ENCODE measurements around the gene MTUS2. TPM values are rescaled to one million over a fixed set of nuclear protein-coding genes. Genes with fewer than 3 reads are reported as not detected.

The MTUS2 gene
- total and polyA plus RNA-seq, 2 experiments from 2014 or later, result 0.27 to 0.38 TPM

DNA sequence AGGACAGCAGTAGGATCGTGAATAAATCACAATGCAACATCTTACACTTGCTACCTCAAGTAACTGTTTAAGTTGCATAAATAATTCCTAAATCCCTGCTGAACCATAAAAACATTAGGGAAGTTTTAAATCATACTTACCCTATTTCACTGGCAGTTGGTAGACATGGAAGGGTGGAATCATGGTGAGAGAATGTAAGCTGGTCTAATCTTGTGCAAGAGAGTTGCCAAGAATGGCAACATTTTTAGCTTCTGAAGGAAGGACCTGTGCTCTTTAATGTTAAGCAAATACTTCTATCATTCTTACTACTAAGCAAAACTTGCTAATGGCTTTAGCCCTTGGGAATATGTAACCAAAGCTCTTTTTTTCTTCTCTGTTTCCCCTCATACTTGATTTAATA lies 46.8 kb downstream of the MTUS2 start:
- Histone ChIP-seq H4K20me1 (replicated peaks; ENCODE audit: insufficient read depth) (no peaks in the 10 kb centered on the region), H3K4me3 (no peak overlapping the region), H3K36me3 (ENCODE audit: insufficient read depth) (no peaks in the 10 kb centered on the region), H3K4me2 (no peak overlapping the region), H3K27me3 (ENCODE audit: insufficient read depth) (no peaks in the 10 kb centered on the region), H3F3A (replicated peaks; ENCODE audit: low read depth) (no peaks in the 10 kb centered on the region), H3K27ac (ENCODE audit: low read depth) (no peak overlapping the region), H3K9me2 (ENCODE audit: insufficient read depth) (peaks cover 12% of the 10 kb centered on the region; the same call in 1 of the 2 replicates), H3K4me1 (ENCODE audit: insufficient read depth) (no peaks in the 10 kb centered on the region), H3K79me2 (replicated peaks; ENCODE audit: insufficient read depth) (no peaks in the 10 kb centered on the region), H2AFZ (no peak overlapping the region)
- no peak overlapping the region for H3K4me3 Mint-ChIP-seq
- ATAC-seq, result no peak
- H3K4me1 Mint-ChIP-seq, result peaks cover 10% of the 10 kb centered on the region; the same call in 2 of the 3 replicates
- H3K36me3 Mint-ChIP-seq (ENCODE audit: low read depth), result peaks cover 5% of the 10 kb centered on the region
- no peak for TF ChIP-seq EZH2 (IDR thresholded peaks at IDR 0.05; ENCODE audit: low read depth, unreplicated experiment)
- TF ChIP-seq NANOG (IDR thresholded peaks at IDR 0.05; ENCODE audit: borderline replicate concordance), result no peak
- TF ChIP-seq ZNF114 (CRISPR knock-in tag; IDR thresholded peaks at IDR 0.05), result no peak
- no peak for TF ChIP-seq CREB1 (CRISPR knock-in tag; IDR thresholded peaks at IDR 0.05; ENCODE audit: low read depth)
- TF ChIP-seq, protein P1, sequence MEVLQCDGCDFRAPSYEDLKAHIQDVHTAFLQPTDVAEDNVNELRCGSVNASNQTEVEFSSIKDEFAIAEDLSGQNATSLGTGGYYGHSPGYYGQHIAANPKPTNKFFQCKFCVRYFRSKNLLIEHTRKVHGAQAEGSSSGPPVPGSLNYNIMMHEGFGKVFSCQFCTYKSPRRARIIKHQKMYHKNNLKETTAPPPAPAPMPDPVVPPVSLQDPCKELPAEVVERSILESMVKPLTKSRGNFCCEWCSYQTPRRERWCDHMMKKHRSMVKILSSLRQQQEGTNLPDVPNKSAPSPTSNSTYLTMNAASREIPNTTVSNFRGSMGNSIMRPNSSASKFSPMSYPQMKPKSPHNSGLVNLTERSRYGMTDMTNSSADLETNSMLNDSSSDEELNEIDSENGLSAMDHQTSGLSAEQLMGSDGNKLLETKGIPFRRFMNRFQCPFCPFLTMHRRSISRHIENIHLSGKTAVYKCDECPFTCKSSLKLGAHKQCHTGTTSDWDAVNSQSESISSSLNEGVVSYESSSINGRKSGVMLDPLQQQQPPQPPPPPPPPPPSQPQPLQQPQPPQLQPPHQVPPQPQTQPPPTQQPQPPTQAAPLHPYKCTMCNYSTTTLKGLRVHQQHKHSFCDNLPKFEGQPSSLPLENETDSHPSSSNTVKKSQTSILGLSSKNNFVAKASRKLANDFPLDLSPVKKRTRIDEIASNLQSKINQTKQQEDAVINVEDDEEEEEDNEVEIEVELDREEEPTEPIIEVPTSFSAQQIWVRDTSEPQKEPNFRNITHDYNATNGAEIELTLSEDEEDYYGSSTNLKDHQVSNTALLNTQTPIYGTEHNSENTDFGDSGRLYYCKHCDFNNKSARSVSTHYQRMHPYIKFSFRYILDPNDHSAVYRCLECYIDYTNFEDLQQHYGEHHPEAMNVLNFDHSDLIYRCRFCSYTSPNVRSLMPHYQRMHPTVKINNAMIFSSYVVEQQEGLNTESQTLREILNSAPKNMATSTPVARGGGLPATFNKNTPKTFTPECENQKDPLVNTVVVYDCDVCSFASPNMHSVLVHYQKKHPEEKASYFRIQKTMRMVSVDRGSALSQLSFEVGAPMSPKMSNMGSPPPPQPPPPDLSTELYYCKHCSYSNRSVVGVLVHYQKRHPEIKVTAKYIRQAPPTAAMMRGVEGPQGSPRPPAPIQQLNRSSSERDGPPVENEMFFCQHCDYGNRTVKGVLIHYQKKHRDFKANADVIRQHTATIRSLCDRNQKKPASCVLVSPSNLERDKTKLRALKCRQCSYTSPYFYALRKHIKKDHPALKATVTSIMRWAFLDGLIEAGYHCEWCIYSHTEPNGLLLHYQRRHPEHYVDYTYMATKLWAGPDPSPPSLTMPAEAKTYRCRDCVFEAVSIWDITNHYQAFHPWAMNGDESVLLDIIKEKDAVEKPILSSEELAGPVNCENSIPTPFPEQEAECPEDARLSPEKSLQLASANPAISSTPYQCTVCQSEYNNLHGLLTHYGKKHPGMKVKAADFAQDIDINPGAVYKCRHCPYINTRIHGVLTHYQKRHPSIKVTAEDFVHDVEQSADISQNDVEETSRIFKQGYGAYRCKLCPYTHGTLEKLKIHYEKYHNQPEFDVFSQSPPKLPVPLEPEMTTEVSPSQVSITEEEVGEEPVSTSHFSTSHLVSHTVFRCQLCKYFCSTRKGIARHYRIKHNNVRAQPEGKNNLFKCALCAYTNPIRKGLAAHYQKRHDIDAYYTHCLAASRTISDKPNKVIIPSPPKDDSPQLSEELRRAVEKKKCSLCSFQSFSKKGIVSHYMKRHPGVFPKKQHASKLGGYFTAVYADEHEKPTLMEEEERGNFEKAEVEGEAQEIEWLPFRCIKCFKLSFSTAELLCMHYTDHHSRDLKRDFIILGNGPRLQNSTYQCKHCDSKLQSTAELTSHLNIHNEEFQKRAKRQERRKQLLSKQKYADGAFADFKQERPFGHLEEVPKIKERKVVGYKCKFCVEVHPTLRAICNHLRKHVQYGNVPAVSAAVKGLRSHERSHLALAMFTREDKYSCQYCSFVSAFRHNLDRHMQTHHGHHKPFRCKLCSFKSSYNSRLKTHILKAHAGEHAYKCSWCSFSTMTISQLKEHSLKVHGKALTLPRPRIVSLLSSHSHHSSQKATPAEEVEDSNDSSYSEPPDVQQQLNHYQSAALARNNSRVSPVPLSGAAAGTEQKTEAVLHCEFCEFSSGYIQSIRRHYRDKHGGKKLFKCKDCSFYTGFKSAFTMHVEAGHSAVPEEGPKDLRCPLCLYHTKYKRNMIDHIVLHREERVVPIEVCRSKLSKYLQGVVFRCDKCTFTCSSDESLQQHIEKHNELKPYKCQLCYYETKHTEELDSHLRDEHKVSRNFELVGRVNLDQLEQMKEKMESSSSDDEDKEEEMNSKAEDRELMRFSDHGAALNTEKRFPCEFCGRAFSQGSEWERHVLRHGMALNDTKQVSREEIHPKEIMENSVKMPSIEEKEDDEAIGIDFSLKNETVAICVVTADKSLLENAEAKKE (CRISPR knock-in tag; IDR thresholded peaks at IDR 0.05), result no peak
- TF ChIP-seq EZH2phosphoT487 (IDR thresholded peaks at IDR 0.05; ENCODE audit: unreplicated experiment), result no peak
- no peak for TF ChIP-seq JUNB (IDR thresholded peaks at IDR 0.05; ENCODE audit: unreplicated experiment)
- no peak for TF ChIP-seq ZNF331 (CRISPR knock-in tag; IDR thresholded peaks at IDR 0.05; ENCODE audit: low read depth)
- no peak for TF ChIP-seq STAT1 (IDR thresholded peaks at IDR 0.05; ENCODE audit: unreplicated experiment)
- TF ChIP-seq, protein P2, sequence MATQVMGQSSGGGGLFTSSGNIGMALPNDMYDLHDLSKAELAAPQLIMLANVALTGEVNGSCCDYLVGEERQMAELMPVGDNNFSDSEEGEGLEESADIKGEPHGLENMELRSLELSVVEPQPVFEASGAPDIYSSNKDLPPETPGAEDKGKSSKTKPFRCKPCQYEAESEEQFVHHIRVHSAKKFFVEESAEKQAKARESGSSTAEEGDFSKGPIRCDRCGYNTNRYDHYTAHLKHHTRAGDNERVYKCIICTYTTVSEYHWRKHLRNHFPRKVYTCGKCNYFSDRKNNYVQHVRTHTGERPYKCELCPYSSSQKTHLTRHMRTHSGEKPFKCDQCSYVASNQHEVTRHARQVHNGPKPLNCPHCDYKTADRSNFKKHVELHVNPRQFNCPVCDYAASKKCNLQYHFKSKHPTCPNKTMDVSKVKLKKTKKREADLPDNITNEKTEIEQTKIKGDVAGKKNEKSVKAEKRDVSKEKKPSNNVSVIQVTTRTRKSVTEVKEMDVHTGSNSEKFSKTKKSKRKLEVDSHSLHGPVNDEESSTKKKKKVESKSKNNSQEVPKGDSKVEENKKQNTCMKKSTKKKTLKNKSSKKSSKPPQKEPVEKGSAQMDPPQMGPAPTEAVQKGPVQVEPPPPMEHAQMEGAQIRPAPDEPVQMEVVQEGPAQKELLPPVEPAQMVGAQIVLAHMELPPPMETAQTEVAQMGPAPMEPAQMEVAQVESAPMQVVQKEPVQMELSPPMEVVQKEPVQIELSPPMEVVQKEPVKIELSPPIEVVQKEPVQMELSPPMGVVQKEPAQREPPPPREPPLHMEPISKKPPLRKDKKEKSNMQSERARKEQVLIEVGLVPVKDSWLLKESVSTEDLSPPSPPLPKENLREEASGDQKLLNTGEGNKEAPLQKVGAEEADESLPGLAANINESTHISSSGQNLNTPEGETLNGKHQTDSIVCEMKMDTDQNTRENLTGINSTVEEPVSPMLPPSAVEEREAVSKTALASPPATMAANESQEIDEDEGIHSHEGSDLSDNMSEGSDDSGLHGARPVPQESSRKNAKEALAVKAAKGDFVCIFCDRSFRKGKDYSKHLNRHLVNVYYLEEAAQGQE (IDR thresholded peaks at IDR 0.05; ENCODE audit: unreplicated experiment), result no peak
- TF ChIP-seq, protein P3, sequence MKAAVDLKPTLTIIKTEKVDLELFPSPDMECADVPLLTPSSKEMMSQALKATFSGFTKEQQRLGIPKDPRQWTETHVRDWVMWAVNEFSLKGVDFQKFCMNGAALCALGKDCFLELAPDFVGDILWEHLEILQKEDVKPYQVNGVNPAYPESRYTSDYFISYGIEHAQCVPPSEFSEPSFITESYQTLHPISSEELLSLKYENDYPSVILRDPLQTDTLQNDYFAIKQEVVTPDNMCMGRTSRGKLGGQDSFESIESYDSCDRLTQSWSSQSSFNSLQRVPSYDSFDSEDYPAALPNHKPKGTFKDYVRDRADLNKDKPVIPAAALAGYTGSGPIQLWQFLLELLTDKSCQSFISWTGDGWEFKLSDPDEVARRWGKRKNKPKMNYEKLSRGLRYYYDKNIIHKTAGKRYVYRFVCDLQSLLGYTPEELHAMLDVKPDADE (IDR thresholded peaks at IDR 0.05), result no peak
- H3K27me3 Mint-ChIP-seq (ENCODE audit: insufficient read depth, low read depth, poor library complexity), result peaks cover 3% of the 10 kb centered on the region
- peaks cover 9% of the 10 kb centered on the region for H3K9me3 Mint-ChIP-seq
- no peak overlapping the region for H3K27ac Mint-ChIP-seq
- no peak for DNase-seq (ENCODE audit: low spot score)
